HG02973 (cell line): ENCODE measurements around the gene PDE8A.
"Not testable (repeated sequence)": the region's sequence is repeated elsewhere in the genome, so short reads cannot be mapped to it uniquely, and the experiment has no call there.

Source experiments
- ATAC-seq: cut with Tn5 transposase; IDR thresholded peaks from one replicate; pipeline ENCODE4 v1.9.1; 2021; ENCODE audit warnings: moderate library complexity; ENCODE audit not compliant: unreplicated experiment

Gene PDE8A

DNA sequence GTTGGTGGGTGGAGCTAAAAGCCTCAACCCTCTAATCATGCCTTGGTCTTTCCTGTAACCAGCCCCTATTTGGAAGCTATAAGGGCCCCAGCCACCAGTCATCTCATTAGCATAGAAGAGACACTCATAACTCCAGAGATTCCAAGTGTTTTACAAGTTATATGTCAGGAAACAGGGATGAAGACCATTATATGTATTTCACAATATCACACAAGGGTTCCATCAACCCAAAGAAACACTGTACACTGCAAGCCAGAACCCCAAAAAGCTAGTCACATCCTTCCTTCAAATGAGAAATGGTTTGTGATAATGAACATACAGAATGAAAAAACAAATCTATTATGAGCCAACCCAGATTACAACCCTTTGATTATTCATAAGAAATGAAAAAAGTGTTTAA lies 175.7 kb downstream of the PDE8A start:
- no peak for ATAC-seq

DNA sequence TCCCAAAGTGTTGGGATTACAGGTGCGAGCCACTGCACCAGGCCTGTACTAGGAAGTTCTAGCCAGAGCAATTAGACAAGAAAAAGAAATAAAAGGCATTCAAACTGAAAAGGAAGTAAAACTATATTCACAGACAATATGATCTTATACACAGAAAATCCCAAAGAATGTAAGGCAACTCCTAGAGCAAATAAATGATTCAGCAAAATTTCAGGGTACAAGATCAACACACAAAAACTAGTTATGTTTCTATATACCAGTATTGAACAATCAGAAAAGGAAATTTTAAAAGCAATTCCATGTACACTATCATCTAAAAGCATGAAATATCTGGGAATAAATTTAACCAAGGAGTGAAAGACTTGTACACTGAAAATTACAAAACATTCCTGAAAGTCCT lies 180.6 kb downstream of the PDE8A start:
- no peak for ATAC-seq

DNA sequence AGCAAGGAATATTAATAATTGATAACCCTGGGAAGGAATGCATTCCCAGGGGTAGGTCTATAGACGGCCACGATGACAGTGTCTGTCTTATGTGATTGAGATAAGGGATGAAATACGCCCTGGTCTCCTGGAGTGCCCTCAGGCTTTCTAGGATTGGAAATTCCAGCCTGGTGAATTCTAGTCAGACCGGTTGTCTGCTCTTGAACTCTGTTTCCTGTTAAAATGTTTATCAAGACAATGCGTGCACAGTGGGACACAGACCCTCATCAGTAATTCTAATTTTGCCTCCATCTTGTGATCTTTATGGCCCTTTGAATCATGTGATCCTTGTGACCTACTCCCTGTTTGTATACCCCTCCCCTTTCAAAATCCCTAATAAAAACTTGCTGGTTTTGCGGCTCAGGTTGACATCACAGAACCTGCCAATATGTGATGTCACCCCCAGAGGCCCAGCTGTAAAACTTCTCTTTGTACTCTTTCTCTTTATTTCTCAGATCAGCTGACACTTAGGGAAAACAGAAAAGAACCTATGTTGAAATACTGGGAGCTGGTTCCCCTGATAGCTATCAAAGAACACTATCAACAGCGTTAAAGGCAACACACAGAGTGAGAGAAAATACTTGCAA lies 183.3 kb downstream of the PDE8A start:
- no peak for ATAC-seq

DNA sequence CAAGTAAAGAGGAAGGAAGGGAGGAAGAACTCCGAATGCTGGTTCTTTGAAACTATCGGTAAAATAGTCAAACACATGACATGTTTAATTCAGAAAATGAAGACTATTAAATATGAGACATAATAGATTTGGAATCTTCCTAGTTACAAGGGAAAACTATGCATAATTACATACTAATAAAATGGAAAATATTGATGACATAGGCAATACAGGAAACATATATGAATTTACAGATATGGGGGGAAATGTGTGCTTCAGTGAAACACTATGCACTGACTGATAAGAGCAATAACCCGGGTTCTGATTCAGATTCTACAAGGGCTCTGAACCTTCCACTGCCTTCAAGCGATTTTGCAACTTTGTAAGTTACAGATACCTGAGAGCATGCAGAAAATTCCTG lies 185.9 kb downstream of the PDE8A start:
- no peak for ATAC-seq

DNA sequence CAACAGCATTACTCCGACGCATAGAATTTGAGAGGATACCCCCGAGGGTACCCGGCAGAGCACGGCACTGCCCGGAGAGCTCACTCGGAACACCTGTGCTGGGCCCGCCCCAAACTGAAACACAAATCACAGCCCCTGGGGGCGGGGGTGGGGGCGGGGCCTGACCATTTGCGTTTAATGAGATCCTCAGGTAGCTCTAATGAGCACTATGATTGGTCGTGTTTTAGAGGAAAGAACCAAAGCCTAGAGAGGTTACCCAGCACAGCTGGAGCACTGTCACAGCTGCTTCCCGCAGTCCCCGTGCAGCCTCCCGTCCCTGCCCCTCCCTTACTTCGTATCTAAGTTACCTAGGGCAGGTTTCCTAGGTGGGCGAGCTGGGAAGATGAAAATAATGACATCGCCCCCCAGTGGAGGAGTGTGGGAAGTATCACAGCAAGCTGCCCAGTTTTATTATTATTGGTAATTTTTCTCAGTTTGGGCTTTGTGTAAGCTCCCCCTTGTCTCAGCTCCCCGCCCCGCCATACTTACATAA lies 187.1 kb downstream of the PDE8A start:
- ATAC-seq, result no peak

DNA sequence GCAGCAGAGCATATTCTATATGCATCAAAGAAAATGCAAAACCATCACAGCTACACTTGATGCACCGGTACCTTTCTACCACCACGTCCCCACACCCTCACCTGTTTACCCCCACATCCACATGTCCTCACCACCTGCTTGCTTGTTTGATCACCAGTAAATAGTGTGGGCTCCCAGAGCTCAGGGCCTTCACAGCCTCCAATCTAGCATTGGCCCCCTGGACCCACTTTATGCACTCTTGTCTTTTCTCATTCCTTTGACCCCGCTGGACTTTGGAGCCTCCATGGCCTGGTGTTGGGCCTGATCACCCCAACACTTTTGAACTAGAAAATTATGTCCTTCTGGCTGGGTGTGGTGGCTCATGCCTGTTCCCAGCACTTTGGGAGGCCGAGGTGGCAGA lies 190.1 kb downstream of the PDE8A start:
- ATAC-seq, result no peak

DNA sequence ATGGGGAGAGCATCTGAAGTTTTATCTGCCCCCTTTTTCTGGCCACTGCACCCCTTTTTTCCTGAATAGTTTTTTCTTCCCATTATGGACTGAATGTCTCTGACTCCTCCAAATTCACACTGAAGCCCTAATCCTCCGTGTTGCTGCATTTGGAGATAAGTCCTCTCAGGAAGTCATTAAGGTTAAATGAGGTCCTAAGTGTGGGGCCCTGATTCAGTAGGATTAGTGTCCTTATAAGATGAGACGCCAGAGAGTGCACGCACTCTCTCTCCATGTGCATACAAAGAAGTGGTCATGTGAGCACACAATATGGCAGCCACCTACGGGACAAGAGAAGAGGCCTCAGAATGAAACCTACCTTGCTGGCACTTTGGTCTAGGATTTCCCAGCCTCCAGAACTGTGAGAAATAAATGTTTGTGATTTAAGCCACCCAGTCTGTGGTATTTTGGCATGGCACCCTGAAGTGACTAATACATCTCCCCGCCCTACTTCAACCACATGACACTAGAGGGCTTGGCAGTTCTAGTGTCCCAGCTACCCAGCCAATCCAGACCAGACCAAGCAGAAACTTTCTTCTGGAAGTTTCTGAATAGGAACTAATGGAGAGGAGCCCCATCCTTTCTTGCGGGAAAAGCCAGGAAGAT lies 191.3 kb downstream of the PDE8A start:
- ATAC-seq, result no peak

DNA sequence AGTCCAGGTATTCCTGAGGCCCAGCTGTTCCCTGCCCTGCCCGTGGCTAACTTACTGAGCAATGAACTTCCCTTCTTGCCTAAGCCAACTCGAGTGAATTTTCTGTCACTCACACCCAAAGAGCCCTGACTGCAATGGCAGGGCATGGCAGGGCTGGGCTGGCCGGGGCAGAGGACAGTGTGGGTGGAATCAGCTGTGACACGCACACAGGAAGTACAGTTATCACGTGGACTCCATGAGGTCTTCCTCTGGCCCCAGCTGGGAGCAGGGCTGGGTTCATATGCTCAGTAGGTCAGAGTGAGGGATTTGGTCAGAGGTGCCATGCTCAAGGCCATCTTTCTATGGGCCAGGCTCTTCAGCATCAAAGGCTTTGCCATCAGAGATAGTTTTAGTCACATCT lies 192.0 kb downstream of the PDE8A start:
- ATAC-seq, result not testable (repeated sequence)

DNA sequence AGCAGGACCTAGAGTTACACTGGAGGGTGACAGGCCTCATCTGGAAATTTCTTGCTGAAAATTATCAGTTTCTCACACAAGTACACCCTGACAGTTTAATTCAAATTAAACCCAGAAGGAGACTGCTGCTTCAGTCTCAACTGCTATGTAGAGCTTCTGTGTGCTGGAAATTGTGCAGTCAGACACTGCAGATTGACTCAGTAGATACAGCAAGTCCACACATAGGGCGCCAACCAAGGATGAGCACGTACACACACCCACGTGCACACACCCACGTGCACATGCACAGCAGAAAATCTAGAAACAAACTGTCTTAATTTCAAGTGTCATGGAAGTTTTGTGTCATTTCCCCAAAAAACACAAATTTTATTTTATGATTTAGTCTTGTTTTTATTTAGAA lies 192.9 kb downstream of the PDE8A start:
- no peak for ATAC-seq

DNA sequence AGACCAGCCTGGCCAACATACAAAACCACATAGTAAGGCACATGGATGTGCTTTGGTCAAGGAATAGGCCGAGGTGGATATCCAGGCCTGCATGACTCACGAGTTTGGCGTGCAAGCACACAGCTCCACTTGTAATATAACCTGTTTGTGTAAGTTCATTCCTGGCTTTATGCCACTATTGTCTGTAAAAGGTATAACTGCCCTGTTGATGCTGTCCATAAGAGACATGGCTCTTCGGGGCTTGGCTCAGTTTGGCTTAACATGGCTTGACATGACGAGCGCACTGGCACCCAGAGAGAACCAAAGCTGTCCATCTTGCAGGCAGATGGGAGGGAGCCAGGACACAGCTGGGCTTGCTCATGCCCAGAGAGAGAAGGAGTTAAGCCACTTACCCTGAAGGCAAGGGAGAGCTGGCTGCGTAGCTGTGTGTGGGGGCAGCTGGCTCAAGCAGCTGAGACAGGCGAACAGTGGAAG lies 195.4 kb downstream of the PDE8A start:
- not testable (repeated sequence) for ATAC-seq

DNA sequence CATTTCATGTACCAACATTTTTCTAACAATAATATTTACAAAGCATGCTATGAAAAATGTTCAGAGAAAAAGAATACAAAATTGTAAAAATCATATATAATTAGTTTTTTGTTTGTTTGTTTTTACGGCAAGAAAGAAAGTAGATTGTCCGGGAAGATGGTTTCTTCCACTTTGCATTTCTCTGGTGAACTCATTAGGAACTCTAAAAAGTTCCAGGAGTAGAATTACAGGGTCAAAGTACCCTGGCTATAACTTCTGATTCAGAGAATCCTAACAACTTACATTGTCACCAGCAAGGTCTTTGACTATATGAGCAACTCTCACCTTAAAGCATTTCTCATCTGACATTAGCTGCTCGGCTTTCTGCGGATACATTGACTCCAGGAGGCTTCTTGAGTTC lies 196.7 kb downstream of the PDE8A start:
- ATAC-seq, result no peak

DNA sequence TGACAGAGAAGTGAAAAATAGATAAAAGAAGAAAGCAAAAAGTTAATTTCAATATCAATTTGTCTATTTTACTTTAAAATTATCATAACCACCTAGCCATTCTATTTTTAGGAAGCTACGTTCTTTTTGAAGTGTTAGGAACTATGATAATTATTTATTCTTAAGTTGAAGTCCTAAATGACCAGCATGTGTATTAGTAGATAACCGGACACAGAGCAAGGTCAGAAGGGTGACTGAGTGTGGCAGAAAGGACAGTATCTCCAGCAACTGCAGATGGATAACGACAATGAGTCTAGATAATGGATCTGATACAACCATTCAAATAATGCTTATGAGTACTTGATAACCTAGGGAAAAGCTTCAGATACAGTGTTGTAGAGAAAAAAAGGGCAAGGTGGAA lies 198.0 kb downstream of the PDE8A start:
- no peak for ATAC-seq

DNA sequence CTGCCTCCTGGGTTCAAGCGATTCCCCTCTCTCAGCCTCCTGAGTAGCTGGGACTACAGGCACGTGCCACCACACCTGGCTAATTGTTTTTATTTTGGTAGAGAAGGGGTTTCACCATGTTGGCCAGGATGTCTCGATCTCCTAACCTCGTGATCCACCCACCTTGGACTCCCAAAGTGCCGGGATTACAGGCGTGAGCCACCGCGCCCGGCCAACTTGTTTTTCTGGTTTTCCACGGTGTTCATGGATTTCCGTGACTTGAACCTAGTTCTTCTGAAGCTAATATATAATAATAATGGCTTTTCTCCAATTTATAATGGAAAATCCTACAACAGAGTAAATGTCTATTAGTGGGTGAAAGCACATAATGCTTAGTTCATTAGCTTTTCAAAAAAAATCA lies 203.7 kb downstream of the PDE8A start:
- ATAC-seq, result not testable (repeated sequence)

DNA sequence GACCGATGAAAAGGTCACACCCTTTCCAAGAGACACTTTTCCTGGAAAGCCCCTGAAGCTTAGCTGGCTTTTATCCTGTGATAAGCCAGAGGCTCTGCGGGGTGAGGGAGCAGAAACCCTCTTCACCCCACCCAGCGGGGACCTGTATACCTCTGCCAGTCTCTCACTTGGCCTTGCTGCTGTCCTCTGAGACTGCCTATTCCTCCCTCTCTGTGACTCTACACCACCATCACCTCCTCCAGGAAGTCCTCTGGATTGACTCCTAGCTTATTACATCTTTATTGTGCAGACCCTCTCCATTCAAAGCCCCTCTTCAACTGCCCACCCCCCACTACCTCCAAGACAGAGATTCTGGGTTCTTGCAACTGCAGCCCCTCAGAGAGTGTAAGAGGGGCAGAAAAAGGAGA lies 206.5 kb downstream of the PDE8A start:
- not testable (repeated sequence) for ATAC-seq
